Endodermal cell (in vitro differentiated cells): Measurements from ENCODE around the gene BTBD2. TPM values are rescaled to one million over a fixed set of nuclear protein-coding genes. Genes with fewer than 3 reads are reported as not detected.

Experiments used
- DNase-seq: peaks from one replicate; pipeline ENCODE4 v3.0.0-alpha.2; 2017
- H3K27ac ChIP-seq: 2 replicates; pipeline ENCODE4 v1.5.1; 2013; ENCODE audit warnings: mild to moderate bottlenecking, low read depth, low read length, moderate library complexity
- H3K27me3 ChIP-seq: 2 replicates; pipeline ENCODE4 v1.6.1; 2013; ENCODE audit warnings: mild to moderate bottlenecking, low read length, moderate library complexity; ENCODE audit not compliant: insufficient read depth, control insufficient read depth, poor library complexity, severe bottlenecking
- H3K36me3 ChIP-seq: 2 replicates; pipeline ENCODE4 v1.7.0; 2013; ENCODE audit warnings: mild to moderate bottlenecking, low read length, moderate library complexity; ENCODE audit not compliant: control insufficient read depth, insufficient read depth
- H3K4me1 ChIP-seq: one replicate; pipeline ENCODE4 v1.7.0; 2013; ENCODE audit warnings: low read length; ENCODE audit not compliant: control insufficient read depth, insufficient read depth
- H3K4me3 ChIP-seq: 2 replicates; pipeline ENCODE4 v1.5.1; 2013; ENCODE audit warnings: mild to moderate bottlenecking, low read length, moderate library complexity
- H3K9ac ChIP-seq: 2 replicates; pipeline ENCODE4 v1.6.1; 2013; ENCODE audit warnings: mild to moderate bottlenecking, low read length, moderate library complexity; ENCODE audit not compliant: poor library complexity, severe bottlenecking; ENCODE audit errors: extremely low read depth
- H3K9me3 ChIP-seq: 2 replicates; pipeline ENCODE4 v1.6.1; 2013; ENCODE audit warnings: mild to moderate bottlenecking, low read length, moderate library complexity; ENCODE audit not compliant: control insufficient read depth
- H3K27ac Mint-ChIP-seq: 2 replicates; pipeline ENCODE4 v1.8.0; 2020; ENCODE audit warnings: mixed read lengths
- H3K27me3 Mint-ChIP-seq: 2 replicates; pipeline ENCODE4 v1.8.0; 2021; ENCODE audit warnings: mild to moderate bottlenecking, mixed read lengths; ENCODE audit not compliant: insufficient read depth
- H3K36me3 Mint-ChIP-seq: 2 replicates; pipeline ENCODE4 v1.8.0; 2020; ENCODE audit warnings: low read depth, mixed read lengths
- H3K4me1 Mint-ChIP-seq: 2 replicates; pipeline ENCODE4 v1.8.0; 2020; ENCODE audit warnings: mixed read lengths
- H3K4me3 Mint-ChIP-seq: 2 replicates; pipeline ENCODE4 v1.8.0; 2020; ENCODE audit warnings: mild to moderate bottlenecking, moderate library complexity, mixed read lengths
- H3K9me3 Mint-ChIP-seq: 2 replicates; pipeline ENCODE4 v1.8.0; 2020; ENCODE audit warnings: mild to moderate bottlenecking, mixed read lengths
- WGBS, 2 experiments: methylation state at CpG; one replicate each; pipeline versions ENCODE4 v1.1.5 to v1.1.7; 2013; ENCODE audit warnings: missing lambda C conversion rate in 2 of 2, mixed read lengths in 1 of 2; ENCODE audit not compliant: insufficient coverage in 1 of 2, insufficient read length in 1 of 2; 5-methylcytosine and 5-hydroxymethylcytosine counted together
- total RNA-seq, 2 donors: library from RNA; stranded (reverse); fragmentation: NEBNext Ultra II Directional in 1 of 2; extraction: Animal tissue kit (Norgen Biotek cat#: 25700) in 1 of 2; gene quantifications; 2 replicates in 1 of 2; 3 replicates in 1 of 2; pipeline ENCODE4 v1.2.1, GENCODE V29; 2021
- TF ChIP-seq, protein P1 (sequence below): fragments of 200-600 bp; sonication (generic); conservative IDR thresholded peaks from 2 replicates; pipeline ENCODE4 v1.5.0; 2021; ENCODE audit warnings: antibody characterized with exemption, mild to moderate bottlenecking

Gene BTBD2
- total RNA-seq, 2 donors from 2014 or later, result 107 to 112 TPM

GRCh38 chr19:2064395-2064787 is 48.9 kb upstream of the BTBD2 start:
- H3K4me1 ChIP-seq, result peaks cover 5% of the 10 kb centered on the region
- WGBS, 2 experiments, result 90 to 94% methylated on average over 10 to 13 of the region's 13 CpGs
- H3K9ac ChIP-seq, result no peak overlapping the region
- Mint-ChIP-seq H3K4me1 (peaks cover 11% of the 10 kb centered on the region), H3K9me3 (no peaks in the 10 kb centered on the region), H3K27me3 (no peaks in the 10 kb centered on the region), H3K36me3 (no peaks in the 10 kb centered on the region), H3K4me3 (no peak overlapping the region), H3K27ac (no peak overlapping the region)
- DNase-seq, result no peak
- peak overlapping the region; percentile 59 for H3K27ac ChIP-seq
- no peaks in the 10 kb centered on the region for H3K27me3 ChIP-seq
- TF ChIP-seq, protein P1, sequence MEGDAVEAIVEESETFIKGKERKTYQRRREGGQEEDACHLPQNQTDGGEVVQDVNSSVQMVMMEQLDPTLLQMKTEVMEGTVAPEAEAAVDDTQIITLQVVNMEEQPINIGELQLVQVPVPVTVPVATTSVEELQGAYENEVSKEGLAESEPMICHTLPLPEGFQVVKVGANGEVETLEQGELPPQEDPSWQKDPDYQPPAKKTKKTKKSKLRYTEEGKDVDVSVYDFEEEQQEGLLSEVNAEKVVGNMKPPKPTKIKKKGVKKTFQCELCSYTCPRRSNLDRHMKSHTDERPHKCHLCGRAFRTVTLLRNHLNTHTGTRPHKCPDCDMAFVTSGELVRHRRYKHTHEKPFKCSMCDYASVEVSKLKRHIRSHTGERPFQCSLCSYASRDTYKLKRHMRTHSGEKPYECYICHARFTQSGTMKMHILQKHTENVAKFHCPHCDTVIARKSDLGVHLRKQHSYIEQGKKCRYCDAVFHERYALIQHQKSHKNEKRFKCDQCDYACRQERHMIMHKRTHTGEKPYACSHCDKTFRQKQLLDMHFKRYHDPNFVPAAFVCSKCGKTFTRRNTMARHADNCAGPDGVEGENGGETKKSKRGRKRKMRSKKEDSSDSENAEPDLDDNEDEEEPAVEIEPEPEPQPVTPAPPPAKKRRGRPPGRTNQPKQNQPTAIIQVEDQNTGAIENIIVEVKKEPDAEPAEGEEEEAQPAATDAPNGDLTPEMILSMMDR, result no peak
- no peaks in the 10 kb centered on the region for H3K36me3 ChIP-seq
- H3K9me3 ChIP-seq, result no peaks in the 10 kb centered on the region
- H3K4me3 ChIP-seq, result no peak overlapping the region

DNA sequence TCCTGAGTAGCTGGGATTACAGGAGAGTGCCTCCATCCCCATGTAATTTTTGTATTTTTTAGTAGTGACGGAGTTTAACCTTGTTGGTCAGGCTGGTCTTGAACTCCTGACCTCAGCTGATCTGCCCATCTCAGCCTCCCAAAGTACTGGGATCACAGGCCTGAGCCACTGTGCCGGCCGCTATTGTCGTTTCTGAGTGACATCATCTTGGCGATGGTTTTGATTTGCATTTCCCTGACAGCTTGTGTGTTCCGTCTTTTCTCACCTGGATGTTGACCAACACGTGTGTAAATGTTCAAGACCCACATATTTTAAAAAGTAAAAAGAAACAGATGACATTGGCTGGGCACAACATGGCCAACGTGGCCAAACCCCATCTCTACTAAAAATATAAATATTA is 48.3 kb upstream of the BTBD2 start:
- no peaks in the 10 kb centered on the region for H3K36me3 Mint-ChIP-seq
- Histone ChIP-seq H3K9me3 (no peaks in the 10 kb centered on the region), H3K4me3 (no peak overlapping the region), H3K4me1 (peaks cover 5% of the 10 kb centered on the region), H3K27me3 (no peaks in the 10 kb centered on the region), H3K9ac (no peak overlapping the region), H3K27ac (no peak overlapping the region), H3K36me3 (no peaks in the 10 kb centered on the region)
- H3K27me3 Mint-ChIP-seq, result no peaks in the 10 kb centered on the region
- WGBS, 2 experiments, result 90 to 97% methylated on average over 7 to 8 of the region's 8 CpGs
- peaks cover 13% of the 10 kb centered on the region for H3K4me1 Mint-ChIP-seq
- H3K4me3 Mint-ChIP-seq, result no peak overlapping the region
- no peak for DNase-seq
- TF ChIP-seq, protein P1, result no peak
- no peaks in the 10 kb centered on the region for H3K9me3 Mint-ChIP-seq
- H3K27ac Mint-ChIP-seq, result no peak overlapping the region

DNA sequence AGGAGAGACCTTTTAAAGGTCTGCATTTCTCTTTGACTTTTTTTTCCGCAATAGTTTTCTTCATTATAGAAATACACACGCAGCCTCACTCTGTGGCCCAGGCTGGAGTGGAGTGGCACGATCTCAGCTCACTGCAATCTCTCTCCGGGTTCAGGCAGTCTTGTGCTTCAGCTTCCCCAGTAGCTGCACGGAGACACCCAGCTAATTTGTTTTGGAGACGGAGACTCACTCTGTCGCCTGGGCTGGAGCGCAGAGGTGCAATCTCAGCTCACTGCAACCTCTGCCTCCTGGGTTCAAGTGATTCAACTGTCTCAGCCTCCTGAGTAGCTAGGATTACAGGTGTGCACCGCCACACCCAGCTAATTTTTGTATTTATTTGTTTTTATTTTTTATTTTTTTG is 47.3 kb upstream of the BTBD2 start:
- H3K27ac Mint-ChIP-seq, result peak overlapping the region; percentile 97
- no peak for DNase-seq
- no peaks in the 10 kb centered on the region for H3K9me3 Mint-ChIP-seq
- peak overlapping the region; percentile 72 for H3K4me3 Mint-ChIP-seq
- Histone ChIP-seq H3K9ac (no peak overlapping the region), H3K36me3 (no peaks in the 10 kb centered on the region), H3K4me1 (peaks cover 5% of the 10 kb centered on the region), H3K9me3 (no peaks in the 10 kb centered on the region), H3K27ac (no peak overlapping the region), H3K27me3 (no peaks in the 10 kb centered on the region), H3K4me3 (no peak overlapping the region)
- 96 to 97% methylated on average over 8 of the region's 9 CpGs for WGBS, 2 experiments
- H3K27me3 Mint-ChIP-seq, result no peaks in the 10 kb centered on the region
- H3K4me1 Mint-ChIP-seq, result peaks cover 15% of the 10 kb centered on the region
- TF ChIP-seq, protein P1, result no peak
- no peaks in the 10 kb centered on the region for H3K36me3 Mint-ChIP-seq
